H4 (cell line): ENCODE data around the gene SLC26A8. TPM values are rescaled to one million over a fixed set of nuclear protein-coding genes. Genes with fewer than 3 reads are reported as not detected.
"Not testable (repeated sequence)": the region's sequence is repeated elsewhere in the genome, so short reads cannot be mapped to it uniquely, and the experiment has no call there.

Source experiments
- DNase-seq: peaks from one replicate; pipeline ENCODE4 v3.0.0-alpha.2; 2015; ENCODE audit warnings: low spot score
- total RNA-seq: library from RNA; depleted of rRNA; stranded (reverse); fragments of >200 nt; shearing (Covaris generic); gene quantifications from 2 replicates; pipeline ENCODE4 v1.2.3, GENCODE V29; 2014

Gene SLC26A8
- total RNA-seq, 1 experiment from 2014 or later, result not detected

DNA sequence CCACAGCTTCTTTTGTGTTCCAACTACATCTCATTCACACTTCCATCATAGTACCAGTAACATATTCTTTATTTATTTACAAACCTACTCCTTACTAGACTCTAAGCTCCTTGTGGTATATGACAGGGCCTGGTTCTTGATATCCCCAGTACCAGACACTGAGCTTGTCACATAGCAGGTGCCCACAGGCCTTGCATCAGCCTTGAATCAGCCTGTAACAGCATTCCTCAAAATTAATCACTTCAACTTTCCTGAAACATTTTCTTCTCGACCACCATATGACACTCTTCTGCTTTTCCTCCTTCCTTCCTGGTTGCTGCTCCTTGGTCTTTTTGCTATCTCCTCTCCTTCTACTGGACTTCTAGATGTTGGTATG is 78.8 kb downstream of the SLC26A8 start:
- no peak for DNase-seq

DNA sequence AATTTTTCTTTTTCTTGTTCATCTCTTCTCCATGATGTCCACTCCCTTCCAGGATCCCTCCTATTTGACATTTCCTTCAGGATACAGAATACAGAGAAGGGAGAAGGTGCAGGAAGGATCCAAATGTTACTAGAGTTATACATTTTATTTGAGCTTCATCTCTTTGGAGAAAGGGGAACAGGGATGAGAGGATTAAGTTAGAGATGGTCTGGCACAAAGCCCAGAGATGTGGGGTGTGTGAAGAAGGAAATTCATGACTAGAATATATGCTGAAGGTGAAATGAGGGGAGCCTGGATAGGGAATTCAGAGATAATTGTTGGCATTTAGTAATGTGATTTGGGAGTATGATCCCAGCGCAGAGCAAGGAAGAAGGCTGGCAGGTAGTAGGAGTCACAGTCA is 81.1 kb downstream of the SLC26A8 start:
- DNase-seq, result no peak

DNA sequence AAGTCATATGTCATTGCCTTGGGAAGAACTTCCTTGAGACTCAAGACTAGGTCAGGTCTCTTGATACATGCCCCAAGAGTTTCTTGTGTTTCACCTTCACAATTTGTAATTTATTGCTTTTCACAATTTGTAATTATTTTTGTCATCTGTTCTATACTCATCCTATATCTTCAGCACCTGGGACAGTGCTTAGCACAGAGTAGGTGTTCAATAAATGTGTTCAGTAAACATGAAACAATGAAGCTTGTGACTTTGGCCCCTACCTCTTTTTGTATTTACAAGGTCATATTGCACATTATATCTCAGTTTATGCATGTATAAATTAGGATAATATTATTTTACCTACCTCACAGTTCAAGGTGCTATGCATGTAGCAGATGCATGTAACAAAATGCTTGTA is 82.1 kb downstream of the SLC26A8 start:
- no peak for DNase-seq

DNA sequence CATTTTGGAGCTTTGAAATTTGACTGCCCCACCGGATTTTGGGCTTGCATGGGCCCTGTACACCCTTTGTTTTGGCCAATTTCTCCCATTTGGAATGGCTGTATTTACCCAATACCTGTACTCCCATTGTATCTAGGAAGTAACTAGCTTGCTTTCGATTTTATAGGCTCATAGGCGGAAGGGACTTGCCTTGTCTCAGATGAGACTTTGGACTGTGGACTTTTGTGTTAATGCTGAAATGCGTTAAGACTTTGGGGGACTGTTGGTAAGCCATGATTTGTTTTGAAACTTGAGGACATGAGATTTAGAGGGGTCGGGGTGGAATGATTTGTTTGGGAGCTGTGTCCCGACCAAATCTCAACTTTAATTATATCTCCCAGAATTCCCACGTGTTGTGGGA is 83.3 kb downstream of the SLC26A8 start:
- not testable (repeated sequence) for DNase-seq

DNA sequence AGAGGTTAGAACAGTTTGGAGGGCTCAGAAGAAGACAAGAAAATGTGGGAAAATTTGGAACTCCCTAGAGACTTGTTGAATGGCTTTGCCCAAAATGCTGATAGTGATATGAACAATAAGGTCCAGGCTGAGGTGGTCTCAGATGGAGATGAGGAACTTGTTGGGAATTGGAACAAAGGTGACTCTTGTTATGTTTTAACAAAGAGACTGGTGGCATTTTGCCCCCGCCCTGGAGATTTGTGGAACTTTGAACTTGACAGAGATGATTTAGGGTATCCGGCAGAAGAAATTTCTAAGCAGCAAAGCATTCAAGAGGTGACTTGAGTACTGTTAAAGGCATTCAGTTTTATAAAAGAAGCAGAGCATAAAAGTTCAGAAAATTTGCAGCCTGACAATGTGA is 84.4 kb downstream of the SLC26A8 start:
- not testable (repeated sequence) for DNase-seq

GRCh38 chr6:35939259-35939658 is 85.2 kb downstream of the SLC26A8 start:
- DNase-seq, result not testable (repeated sequence)

DNA sequence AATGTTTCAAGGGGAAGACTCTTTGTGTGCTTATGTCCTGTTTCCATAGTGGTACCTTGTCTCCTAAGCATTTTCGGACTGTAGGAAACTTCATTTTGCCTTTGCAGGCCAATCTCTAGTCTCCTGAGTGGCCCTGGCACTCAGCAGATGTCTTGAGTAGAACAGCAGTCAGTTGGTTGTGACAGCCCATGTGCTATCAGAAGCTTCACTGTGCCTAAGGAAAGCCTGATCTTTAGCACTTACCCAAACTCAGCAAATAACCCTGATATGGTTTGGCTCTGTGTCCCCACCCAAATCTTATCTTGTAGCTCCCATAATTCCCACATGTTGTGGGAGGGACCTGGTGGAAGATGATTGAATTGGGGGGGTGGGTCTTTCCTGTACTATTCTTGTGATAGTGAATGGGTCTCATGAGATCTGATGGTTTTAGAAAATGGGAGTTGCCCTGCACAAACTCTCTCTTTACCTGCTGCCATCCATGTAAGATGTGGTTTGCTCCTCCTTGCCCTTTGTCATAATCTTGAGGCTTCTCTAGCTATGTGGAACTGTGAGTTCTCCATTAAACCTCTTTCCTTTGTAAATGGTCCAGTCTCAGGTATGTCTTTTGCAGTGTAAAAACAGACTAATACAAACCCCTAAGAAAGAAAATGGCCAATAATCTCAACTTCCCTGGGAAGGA is 87.6 kb downstream of the SLC26A8 start:
- DNase-seq, result no peak

DNA sequence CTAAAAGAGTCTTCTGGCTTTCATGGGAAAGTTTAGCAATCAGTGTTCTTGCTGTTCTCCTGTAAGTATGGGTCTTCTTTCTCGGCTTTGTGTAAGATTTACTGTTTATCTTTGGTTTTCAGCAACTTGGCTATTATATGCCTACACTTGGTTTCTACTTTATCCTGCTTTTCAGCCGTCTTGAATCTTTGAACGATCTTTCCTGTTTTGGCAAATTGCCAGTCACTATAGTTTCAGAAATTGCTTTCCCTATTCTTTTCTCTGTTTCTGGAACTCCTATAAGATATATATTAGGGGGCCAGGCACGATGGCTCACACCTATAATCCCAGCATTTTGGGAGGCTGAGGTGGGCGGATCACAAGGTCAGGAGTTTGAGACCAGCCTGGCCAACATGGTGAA is 89.0 kb downstream of the SLC26A8 start:
- no peak for DNase-seq

DNA sequence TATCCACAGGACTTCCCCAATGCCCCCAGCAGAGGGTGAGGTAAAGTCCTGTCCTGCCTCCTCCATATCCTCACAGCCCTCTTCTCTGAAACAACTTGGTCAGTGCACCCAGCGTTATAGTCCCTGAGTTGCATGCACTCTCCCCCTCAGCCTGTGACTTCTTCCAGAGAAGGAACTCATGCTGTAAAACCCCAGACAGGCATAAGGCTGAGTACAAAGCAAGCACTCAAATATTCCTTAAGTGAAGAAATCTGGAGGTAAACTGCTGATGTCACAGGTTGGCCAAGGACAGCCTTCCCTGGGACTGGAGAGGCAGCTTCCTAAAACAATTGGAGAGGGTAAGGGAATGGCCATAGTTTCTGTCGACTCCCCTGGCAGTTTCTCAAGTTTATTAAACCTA is 90.6 kb downstream of the SLC26A8 start:
- DNase-seq, result no peak

DNA sequence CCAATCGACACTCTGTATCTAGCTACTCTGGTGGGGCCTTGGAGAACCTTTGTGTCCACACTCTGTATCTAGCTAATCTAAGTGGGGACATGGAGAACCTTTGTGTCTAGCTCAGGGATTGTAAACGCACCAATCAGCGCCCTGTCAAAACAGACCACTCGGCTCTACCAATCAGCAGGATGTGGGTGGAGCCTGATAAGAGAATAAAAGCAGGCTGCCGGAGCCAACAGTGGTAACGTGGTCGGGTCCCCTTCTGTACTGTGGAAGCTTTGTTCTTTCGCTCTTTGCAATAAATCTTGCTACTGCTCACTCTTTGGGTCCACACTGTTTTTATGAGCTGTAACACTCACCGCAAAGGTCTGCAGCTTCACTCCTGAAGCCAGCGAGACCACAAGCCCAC is 92.6 kb downstream of the SLC26A8 start:
- DNase-seq, result not testable (repeated sequence)

- no peak for DNase-seq
These were observed 93.3 kb downstream of the SLC26A8 start for GRCh38 chr6:35931120-35931561.

GRCh38 chr6:35929601-35930000 is 94.8 kb downstream of the SLC26A8 start:
- no peak for DNase-seq

DNA sequence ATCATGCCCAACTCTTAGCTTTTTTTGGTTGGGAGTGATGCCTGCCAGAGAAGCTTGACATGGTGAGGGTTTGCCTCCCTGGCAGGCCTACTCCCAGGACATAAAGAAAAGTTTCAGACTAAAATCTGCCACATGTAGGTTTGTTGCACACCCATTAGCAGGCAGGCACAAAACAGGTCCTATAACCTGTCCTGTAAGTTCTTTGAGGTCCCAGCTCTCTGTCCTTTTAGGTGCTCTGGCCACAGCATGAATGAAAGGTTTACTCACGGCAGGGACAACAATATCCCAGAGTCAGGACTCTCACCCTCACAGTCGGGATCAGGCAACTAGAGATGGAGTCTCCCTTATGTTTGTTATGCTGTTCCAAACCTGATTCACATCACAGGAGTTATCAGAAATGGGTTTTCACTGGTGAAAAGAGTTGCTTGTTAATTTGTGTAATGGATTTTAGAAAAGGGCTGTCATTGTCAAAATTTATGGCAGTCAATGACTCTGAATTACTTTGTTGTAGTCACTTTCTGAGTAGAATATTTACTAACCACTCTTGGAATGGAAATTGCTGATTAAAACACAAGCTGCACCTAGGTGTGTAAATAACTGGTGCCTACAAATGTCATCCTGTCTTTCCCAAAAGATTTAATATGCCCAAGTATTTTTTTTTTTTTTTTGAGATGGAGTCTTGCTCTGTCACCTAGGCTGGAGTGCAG is 97.8 kb downstream of the SLC26A8 start:
- no peak for DNase-seq

DNA sequence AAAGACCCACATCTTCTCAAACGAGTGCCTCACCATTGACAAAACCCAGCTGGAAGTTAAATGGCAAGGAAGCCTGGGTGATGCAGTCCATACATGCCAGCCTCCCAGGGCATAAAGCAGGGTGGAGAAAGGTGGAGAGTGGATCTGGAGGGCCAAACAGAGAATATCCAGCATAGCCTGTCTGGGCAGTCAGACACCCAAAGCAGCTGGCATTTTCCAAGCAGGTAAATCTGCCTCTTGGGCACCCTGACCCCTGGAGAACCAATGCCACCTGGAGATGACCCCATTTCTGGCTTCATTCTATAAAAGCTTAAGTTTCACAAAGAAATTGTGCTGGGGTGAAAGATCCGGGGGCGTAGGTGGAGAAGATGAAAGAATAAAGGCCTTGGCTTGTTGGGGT is 98.5 kb downstream of the SLC26A8 start:
- DNase-seq, result no peak

- no peak for DNase-seq
These were observed 100.3 kb downstream of the SLC26A8 start for GRCh38 chr6:35924146-35924545.

DNA sequence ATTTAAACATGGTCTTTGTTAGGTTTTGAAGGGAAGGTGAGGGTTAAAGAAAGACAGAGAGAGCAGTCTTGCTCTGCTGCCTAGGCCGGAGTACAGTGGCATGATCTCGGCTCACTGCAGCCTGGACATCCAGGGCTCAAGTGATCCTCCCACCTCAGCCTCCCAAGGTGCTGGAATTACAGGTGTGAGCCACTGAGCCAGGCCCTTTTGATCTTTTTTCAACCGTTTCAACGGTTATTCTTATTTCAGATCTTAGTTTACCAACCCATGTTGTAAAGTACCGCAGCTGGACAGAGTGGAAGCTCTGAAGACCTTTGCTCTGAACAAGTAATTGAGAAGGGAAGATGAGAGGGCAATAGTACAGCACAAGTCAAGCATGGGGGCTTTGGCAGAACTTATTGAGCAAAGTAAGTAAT is 102.3 kb downstream of the SLC26A8 start:
- no peak for DNase-seq

GRCh38 chr6:35920793-35921732 is 103.4 kb downstream of the SLC26A8 start, which contains the start of gene SRPK1:
Gene SRPK1, minus strand, starts transcription at chr6:35921098. Its CDS starts 42 bp downstream, at chr6:35921056.
- peak; percentile 78 for DNase-seq

GRCh38 chr6:35919827-35920751 is 104.4 kb downstream of the SLC26A8 start:
- peak; percentile 25 for DNase-seq

GRCh38 chr6:35919085-35919826 is 105.2 kb downstream of the SLC26A8 start:
- DNase-seq, result peak; percentile 20

GRCh38 chr6:35916893-35917292 is 107.5 kb downstream of the SLC26A8 start:
- DNase-seq, result not testable (repeated sequence)
